ENCODE data around the gene SCN10A.

The SCN10A gene

DNA sequence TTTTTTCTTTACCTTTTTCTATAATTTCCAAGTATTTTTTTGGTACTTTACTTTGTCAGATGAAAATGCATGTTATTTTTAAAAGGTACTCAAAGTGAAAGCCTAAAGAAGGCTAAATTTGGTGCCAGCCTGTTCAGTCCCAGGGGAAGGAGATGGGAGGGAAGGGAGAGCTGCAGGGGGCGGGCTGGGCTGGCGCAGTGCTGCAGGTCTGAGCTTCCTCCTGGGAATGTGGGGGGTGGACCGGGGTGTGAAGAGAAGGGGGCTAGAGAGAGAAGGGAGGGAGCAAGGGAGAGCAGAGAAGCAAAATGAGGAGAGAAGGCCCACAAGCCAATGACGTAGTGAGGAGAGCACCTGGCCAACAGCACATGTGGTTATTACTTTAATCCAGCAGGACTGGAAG lies 95.6 kb downstream of the SCN10A start:
- no peak for DNase-seq (ENCODE audit: low read depth)

DNA sequence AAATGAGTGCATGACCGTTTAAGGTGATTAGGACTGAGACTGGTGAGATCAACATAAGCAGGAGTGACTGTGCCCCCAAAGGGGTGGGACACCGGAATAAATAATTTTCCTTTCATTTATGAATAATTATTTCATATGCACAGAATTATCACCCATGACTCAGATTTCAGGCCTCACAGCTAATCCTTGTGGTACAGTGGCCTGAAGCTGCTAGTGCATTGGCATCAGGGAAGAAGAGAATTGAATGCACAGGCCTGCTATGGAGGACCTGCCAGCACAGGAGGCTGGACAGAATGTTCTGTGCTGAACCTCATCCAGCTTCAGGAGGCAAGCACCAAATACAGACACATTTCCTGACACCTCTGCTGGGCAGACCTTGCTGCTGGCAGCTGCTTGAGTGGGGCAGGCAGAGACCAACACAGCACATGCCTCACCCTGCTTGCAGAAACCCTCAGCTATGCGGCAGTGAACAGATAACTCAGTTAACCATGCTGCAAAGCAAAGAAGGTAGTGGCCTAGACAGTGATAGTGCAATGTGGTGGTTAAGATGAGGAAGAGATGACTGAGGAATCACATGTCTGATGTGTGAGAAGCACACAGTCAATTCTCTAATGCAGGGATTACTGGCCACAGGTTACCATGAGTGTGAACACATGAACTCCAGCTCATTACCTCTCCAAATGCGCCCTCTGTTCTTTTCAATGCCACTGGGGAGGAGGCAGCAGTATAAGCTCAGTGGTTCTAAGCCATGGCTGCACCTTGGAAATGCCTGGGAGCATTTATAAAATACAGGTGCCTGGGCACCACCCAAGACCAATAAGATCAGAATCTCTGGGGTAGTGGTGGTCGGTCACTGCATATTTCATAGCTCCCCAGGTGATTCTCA lies 98.4 kb downstream of the SCN10A start:
- no peak for DNase-seq (ENCODE audit: low read depth)

- DNase-seq (ENCODE audit: low read depth): no peak
Observed at GRCh38 chr3:38713121-38713520, 102.9 kb downstream of the SCN10A start.

GRCh38 chr3:38711321-38711720 lies 104.7 kb downstream of the SCN10A start:
- DNase-seq (ENCODE audit: low read depth): no peak

DNA sequence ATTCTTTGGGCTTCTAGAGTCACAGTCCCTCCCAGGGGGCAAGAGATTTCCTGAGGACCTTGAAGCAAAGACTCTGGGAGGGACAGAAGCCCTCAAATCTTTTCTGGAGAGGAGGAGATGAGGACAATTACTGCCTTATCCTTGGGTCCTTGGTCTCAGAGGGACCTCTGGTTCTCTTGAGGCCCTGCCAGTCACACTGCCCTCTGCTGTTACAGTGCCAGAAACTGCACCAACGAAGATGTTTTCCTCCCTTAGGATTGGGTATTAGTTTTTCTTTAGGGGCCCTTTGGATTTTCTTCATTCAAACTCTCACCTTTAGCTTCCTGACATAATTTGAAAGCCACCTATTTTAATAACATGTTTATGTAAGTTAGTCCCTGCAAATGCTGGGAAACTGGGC lies 108.3 kb downstream of the SCN10A start:
- no peak for DNase-seq (ENCODE audit: low read depth)

DNA sequence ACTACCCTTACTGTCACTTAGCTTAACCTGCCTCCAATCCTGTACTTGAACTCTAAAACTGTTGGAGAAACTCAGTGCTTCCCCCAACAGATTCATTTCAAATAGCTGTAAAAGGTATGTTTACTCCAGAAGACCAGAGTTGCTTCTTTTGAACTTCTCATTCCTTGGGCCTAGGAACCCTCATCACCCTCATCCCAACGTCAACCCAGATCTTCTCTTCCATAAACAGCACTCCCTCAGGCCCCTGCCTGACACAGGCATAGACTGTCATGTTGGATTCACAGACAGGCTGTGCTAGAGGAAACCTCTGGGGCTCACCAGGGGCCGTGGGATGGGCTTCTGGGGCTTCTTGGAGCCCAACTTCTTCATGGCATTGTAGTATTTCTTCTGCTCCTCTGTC lies 109.1 kb downstream of the SCN10A start:
- no peak for DNase-seq (ENCODE audit: low read depth)

- DNase-seq (ENCODE audit: low read depth): no peak
Observed at GRCh38 chr3:38702231-38702630, 113.8 kb downstream of the SCN10A start.

DNA sequence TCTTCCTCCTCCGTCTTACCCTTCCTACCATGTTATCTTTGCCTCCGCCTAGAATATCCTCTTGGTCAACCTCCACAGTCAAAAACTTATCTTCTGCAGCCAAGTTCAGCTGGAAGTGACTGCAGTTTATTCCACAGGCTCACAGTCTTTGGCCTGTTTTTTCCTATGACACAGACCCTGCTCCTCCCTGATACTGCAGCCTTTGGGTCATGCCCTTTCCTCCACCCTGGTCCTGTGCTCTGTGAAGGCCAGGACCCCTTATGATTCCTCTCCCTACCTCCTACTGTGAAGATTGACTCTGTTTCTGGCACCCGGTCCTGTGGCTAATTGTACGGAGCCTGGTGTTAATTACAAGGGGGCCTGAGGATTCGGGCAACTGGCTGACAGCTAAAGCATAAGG lies 117.3 kb downstream of the SCN10A start:
- no peak for DNase-seq (ENCODE audit: low read depth)

DNA sequence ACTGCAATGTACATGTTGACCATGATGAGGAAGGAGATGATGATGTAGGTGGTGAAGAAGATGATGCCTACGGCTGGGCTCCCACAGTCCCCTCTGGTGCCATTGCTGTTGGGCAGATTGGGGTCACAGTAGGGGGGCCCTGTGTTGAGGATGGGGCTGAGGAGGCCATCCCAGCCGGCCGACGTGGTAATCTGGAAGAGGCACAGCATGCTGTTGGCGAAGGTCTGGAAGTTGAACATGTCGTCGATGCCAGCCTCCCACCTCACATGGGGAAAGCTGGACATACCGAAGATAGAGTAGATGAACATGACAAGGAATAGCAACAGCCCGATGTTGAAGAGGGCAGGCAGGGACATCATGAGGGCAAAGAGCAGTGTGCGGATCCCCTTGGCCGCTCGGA lies 118.0 kb downstream of the SCN10A start:
- DNase-seq (ENCODE audit: low read depth): no peak

GRCh38 chr3:38696034-38696433 lies 120.0 kb downstream of the SCN10A start:
- no peak for DNase-seq (ENCODE audit: low read depth)

- no peak for DNase-seq (ENCODE audit: low read depth)
Observed at GRCh38 chr3:38690185-38690584, 125.8 kb downstream of the SCN10A start.

DNA sequence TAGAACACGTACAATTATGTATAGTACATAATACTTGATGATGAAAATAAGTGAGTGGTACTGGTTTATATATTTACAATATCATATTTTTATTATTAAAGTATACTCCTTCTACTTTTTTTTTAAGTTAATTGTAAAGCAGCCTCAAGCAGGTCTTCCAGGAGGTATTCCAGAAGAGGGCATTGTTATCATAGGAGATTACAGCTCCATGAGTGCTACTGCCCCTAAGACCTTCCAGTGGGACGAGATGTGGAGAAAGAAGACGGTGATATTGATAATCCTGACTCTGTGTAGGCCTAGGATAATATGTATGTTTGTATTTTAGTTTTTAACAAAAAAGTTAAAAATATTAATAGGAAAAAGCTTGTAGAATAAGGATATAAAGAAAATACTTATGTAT lies 126.2 kb downstream of the SCN10A start:
- DNase-seq (ENCODE audit: low read depth): no peak

- no peak for DNase-seq (ENCODE audit: low read depth)
Observed at GRCh38 chr3:38689346-38689745, 126.7 kb downstream of the SCN10A start.

- DNase-seq (ENCODE audit: low read depth): no peak
Observed at GRCh38 chr3:38687321-38687720, 128.7 kb downstream of the SCN10A start.

GRCh38 chr3:38684546-38684945 lies 131.5 kb downstream of the SCN10A start:
- no peak for DNase-seq (ENCODE audit: low read depth)

DNA sequence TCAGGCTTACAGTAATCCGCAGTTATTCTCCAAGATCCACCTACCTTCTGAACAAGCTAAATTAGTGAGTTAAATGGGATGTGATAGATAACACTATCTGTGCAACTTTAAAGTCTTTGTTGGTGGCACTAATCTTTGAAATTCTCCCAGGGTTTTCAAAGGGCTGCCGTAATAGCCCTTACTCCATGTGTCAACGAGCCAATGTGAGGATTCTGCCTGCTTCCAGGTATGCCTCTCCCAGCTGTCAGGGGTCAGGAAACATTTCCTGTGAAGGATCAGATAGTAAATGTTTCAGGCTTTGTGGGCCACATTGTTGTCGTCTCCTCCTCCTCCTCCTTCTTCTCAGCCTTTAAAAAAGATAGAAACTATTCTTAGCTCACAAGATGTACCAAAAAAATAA lies 146.3 kb downstream of the SCN10A start:
- no peak for DNase-seq (ENCODE audit: low read depth)

DNA sequence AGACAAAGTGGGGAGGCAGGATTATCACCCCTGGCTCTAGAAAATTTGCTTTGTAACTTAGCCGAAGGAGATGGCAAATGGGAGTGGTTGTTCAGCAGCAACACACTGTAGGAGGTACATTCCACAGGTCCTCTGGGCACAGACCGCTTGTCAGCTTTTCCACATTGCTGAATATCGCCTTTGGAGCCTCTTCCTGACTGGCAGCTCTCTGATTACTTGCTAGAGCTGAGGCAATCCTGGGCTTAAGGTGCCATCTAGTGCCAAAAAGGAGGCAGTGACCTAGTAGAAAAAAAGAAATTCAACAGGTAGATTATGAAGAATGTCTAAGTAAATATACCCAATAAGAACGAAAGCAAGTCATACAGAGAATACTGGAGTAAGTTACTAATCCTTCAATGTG lies 153.5 kb downstream of the SCN10A start:
- DNase-seq (ENCODE audit: low read depth): no peak

DNA sequence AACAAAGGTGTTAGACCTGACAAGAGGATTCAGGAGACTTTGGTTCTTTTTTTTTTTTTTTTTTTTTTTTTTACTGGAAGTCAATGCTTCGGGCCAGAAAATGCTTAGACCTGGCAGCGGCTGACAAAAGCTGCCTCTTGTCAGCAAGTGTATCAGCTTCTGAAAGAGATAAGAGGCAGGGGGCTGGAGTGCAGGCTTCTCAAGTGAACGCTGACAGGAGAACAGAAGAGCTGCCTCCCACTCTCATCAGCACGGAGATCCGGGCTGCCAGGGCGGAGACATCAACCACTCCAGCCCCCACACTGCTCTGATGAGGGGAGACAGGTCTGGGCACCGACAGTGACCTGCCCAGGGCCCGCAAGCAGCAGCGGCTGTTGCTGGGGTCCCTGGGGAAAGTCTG lies 157.2 kb downstream of the SCN10A start:
- no peak for DNase-seq (ENCODE audit: low read depth)

DNA sequence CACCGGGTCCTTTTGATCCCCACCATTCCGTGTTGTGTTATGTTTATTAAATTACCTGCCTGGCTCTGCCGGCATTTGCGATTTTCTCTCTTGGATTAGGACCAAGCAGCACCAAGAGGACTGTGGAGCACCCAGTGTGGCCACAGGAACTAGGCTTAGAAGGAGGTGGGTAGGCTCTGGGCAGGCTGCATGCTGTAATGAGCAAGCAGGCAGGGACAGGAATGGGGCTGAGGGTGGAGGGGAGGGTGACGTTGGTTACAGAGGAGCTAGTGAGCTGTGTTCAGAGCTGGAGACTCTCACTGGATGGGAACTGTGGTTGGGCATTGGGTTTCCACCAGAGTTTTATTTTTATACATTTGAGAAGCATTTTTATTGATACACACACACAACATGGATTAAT lies 158.6 kb downstream of the SCN10A start:
- DNase-seq (ENCODE audit: low read depth): no peak

DNA sequence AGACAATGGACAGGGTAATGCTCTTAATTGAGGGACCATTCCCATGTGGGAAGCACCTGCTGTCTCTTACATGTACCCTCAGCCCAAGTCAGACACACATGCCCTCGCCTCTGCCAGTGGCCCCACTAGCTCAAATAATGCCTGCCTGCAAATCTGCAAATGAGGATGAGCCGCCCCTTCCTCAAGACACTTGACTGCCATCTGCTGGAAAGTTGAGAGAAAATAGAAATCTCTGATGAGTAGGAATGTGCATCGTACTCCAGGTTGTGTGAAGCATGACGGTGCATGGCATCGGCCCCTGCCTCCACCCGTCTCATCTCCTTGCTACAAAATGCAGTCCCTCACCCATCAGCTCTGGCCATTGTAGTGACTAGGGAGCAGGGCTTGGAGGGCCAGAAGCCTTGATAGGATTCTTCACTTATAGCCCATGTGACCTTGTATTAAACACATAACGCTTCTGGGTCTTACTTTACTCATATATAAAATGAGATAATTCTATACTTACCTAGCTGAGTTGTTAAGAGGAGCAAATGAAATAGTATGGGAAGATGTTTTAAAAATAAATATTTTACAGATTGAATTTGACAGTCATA lies 160.2 kb downstream of the SCN10A start:
- no peak for DNase-seq (ENCODE audit: low read depth)

DNA sequence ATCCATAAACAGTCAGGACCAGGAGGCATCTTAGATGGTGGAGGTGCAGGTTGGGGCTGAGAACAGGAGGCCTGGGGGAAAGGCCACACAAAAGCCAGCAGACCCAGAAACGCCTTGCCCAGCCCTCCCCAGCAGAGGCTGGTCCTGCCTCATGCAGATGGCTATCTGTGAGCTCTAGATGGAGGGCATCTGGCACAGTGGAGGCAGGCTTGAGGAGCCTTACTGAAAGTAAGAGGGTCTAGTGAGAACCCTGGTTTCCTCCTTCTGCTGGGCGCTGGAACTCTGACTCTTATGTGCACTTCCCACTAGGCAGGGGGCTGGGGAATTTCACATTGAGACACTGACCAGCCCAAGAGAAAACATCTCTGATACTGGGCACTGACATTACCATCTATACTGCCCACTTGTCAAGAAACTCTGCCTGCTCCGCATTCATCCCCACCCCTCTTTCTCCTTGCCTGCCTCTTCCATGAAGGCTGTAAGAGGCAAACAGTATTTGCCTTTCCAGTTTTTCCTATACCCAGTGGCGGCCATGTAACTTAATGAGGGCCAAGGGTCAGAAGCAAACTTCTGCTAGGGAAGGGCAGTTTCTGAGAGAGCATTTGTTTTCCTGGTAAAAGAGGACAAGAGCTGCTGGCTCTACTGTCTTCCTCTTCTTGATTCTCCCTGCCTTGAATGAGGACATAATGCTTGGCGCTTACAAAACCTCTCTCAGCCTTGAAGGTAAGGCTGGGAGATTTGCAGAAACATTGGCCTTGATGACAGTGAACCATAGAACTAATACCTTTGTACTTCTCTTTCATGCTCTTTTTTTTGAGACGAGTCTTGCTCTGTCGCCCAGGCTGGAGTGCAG lies 162.1 kb downstream of the SCN10A start:
- DNase-seq (ENCODE audit: low read depth): no peak

DNA sequence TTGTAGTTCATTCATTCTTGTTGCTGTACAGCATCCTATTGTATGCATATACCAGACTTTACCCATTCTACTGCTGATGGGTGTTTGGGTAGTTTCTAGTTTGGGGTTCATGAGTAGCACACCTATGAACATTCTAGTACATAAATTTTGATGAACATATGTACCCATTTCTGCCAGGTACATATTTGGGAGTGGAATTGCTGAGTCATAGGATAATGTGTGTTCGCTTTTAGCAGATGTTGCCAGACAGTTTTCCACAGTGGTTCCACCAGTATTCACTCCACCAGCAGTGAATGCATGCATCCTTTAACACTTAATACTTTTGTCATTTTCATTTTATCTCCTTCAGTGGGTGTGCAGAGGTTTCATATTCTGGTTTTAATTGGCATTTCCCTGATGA lies 163.1 kb downstream of the SCN10A start:
- DNase-seq (ENCODE audit: low read depth): no peak
